Astrocyte of the cerebellum (primary cell): Measurements from ENCODE around the gene SCEL.
A peak's percentile ranks its signal among the peaks of the same experiment; 100 is the strongest.

Source experiments
- DNase-seq: peaks from one replicate; pipeline ENCODE4 v3.0.0-alpha.2; 2011; ENCODE audit warnings: low read depth
- H3K4me3 ChIP-seq: 2 replicates; pipeline ENCODE4 v1.5.1; 2011; ENCODE audit warnings: mild to moderate bottlenecking, low read depth, low read length, moderate library complexity
- in situ Hi-C: cut with HindIII; loops from 2 replicates; pipeline ENCODE4 v1.10.0; 2017; ENCODE audit warnings: low sequenced_read_pairs
- TF ChIP-seq, protein P1 (sequence below): IDR thresholded peaks from 2 replicates; pipeline ENCODE4 v1.5.1; 2012; ENCODE audit warnings: low read length, low read depth, moderate library complexity, mild to moderate bottlenecking; ENCODE audit errors: missing control alignments

The SCEL gene

DNA sequence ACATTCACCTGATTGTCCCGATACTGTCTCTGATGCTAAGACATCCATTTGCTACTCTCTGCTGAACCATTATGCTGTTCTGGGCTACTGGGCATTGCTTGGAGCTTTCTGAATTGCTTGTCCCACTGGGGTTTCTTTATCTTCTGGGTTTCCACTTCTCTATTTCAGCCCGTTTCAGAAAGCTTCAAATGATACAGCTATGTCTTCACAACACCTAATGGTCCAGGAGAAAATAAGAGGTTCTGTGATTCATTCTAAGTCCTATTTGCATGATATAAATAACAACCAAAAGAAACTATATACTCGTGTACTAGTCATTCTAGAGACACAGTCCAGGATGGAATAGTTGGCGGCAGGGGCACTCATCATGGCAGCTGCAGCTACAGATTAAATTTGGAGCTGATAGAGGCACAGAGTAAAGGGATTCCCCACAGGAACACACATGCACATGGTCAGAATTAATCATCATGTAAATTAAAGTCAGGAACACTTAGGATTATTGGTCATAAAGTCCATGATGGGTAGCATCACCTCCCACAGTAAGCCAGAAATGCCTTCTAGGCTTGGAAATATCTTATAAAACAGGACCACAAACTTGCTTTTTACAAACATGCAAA, 33.3 kb upstream of the SCEL start:
- no peak for DNase-seq
- TF ChIP-seq, protein P1, sequence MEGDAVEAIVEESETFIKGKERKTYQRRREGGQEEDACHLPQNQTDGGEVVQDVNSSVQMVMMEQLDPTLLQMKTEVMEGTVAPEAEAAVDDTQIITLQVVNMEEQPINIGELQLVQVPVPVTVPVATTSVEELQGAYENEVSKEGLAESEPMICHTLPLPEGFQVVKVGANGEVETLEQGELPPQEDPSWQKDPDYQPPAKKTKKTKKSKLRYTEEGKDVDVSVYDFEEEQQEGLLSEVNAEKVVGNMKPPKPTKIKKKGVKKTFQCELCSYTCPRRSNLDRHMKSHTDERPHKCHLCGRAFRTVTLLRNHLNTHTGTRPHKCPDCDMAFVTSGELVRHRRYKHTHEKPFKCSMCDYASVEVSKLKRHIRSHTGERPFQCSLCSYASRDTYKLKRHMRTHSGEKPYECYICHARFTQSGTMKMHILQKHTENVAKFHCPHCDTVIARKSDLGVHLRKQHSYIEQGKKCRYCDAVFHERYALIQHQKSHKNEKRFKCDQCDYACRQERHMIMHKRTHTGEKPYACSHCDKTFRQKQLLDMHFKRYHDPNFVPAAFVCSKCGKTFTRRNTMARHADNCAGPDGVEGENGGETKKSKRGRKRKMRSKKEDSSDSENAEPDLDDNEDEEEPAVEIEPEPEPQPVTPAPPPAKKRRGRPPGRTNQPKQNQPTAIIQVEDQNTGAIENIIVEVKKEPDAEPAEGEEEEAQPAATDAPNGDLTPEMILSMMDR, result no peak
- H3K4me3 ChIP-seq, result no peak overlapping the region
- in situ Hi-C loops, result no loop called here

DNA sequence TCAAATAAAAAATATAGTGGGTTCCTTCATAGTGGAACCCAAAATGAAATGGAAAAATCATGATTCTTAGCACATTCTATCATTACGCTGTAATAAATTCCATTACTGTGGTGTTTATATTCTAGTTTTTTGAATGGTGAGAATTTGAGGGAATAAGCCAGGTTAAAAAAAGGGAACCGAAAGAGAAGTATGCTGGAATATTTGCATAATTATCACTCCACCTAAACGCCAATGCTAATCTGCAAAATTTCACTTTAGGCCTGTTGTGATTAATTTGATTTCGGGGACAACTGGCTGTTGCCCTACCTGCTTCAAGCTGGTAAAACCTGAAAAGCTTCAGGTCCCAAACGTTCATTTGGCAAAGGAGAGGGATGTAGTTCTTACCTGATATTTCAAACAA, 32.1 kb upstream of the SCEL start:
- TF ChIP-seq, protein P1, result no peak
- no peak for DNase-seq

DNA sequence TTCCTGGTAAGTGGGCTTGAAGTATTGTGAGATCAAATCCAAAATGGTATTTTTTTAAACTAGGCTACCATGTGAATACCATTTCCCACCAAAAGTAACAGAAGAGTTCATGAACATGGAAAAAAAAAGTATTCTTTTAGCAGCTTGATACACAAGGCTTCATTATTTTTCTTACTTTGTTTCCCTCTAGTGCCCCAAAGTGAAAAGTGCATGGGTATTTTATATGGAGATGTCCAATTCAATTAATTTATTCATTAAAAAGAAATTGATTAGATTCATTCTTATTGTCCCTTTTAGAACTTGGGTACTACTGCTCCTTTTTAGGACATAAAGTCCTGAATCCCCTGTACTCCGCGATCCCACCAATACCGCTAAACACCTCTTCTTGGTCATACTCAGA, 28.6 kb upstream of the SCEL start:
- in situ Hi-C loops, result no loop called here
- TF ChIP-seq, protein P1, result no peak
- H3K4me3 ChIP-seq, result no peak overlapping the region
- no peak for DNase-seq

More for the DNA sequence above, 32.1 kb upstream of the SCEL start:
- H3K4me3 ChIP-seq, result no peak overlapping the region
- in situ Hi-C loops, result no loop called here

DNA sequence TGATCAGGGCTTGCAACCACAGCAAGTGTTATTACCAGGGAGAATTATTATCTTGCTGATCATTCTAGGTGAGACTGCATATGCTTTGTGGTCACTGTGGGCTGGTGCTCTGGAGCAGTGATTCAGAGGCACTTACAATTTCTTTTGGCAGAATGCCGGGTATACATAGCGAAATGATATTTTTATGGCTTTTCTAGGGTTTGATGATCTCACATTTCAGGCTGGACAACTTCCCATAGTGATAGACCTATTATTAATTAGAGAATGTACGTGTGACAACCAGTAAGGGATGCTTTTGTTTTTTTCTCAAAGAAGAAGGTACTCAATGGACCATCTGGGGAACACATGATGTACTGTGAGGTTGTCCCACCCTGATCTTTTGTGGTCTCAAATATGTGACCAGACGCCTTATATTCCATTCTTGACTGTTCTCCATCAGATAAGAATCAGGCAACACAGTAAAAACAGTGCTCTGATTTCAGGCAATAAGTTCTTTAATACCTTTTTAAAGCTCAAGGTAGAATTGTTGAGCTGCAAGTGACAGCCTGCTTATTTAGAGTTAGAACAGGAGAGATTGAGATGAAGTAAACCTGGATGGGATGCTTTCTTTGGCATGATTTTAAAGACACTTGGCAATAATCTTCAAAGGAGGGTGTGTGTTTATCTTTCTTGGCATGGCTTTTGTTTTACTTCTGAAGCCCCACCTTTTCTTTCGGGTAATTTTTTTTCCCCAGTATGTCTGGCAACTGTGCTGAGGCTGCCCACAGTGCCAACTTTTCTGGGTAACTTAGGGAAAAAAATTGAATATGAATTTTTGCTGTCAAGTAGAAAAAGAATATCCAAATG, 27.4 kb upstream of the SCEL start:
- TF ChIP-seq, protein P1, result no peak
- in situ Hi-C loops, result no loop called here
- no peak overlapping the region for H3K4me3 ChIP-seq
- peak; percentile 89 for DNase-seq

DNA sequence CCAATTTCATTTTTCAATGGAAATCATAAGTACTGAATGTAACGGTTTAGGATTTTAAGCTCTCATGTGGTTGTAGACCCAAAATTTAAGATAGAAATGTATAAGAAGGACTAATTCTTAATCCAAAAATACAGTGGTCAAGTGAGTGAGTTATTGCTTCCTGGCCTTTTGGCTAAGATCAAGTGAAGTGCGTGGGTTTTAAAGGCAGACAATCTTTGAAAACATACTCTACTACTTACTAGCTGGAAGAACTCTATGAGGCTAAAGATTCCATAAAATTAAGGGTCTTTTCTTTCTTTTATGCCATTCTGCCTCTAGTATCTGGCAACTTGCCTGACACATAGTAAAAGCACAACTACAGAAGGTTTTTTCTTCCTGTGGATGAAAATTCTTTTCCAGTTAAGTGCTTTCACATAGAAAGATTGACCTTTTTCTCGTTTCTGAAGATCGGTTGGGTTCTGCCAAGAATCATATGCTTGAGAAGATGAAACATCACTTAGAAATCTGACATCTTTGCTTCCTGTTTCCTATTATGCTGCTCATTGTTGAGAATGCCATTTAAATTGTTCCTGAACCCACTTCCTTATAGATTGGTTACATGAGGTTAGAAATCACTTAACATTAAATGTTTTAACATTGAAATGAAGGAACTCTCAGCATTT, 26.4 kb upstream of the SCEL start:
- in situ Hi-C loops, result no loop called here
- peak; percentile 70 for DNase-seq
- TF ChIP-seq, protein P1, result no peak

DNA sequence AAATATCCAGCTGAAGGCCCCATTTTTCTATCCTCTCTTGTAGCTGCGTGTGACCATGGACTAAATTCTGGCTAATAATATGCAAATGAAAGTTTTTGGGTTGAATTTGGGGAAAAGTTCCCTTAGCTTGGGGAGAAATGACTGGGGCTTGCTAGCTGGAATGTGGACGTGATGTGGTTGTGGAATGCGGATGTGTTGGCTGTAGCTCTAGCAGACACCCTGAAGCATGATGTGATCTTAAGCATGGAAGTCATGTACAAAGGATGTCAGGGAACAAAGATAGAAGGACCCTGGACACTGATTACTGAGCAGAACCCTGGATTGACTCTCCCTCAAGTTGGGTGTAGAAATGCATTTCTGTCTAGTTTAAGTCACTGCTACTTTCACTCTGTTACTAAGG, 25.4 kb upstream of the SCEL start:
- H3K4me3 ChIP-seq, result no peak overlapping the region
- in situ Hi-C loops, result no loop called here
- no peak for DNase-seq
- TF ChIP-seq, protein P1, result no peak

More for the DNA sequence above, 26.4 kb upstream of the SCEL start:
- H3K4me3 ChIP-seq, result no peak overlapping the region
